ENCODE results near the gene SPON1. TPM values are rescaled to one million over a fixed set of nuclear protein-coding genes. Genes with fewer than 3 reads are reported as not detected.

SPON1 gene
- total RNA-seq, 1 experiment from 2014 or later: 0.20 TPM

- Histone ChIP-seq H3K56ac (ENCODE audit: insufficient read length, low read depth, low read length) (no peak overlapping the region), H4K8ac (replicated peaks; ENCODE audit: insufficient read length, low read depth, low read length) (no peak overlapping the region), H3K27ac (ENCODE audit: insufficient read length, low read depth, low read length) (no peak overlapping the region), H2AK5ac (ENCODE audit: insufficient read length, low read length) (no peak overlapping the region), H4K20me1 (ENCODE audit: control insufficient read depth, insufficient read depth, insufficient read length) (no peaks in the 10 kb centered on the region), H2BK120ac (ENCODE audit: low read depth, low read length, poor library complexity, severe bottlenecking) (no peak overlapping the region), H3K9ac (ENCODE audit: extremely low read depth, insufficient read length, low read length) (no peak overlapping the region), H2BK15ac (ENCODE audit: low read depth, low read length) (no peak overlapping the region), H3K14ac (ENCODE audit: insufficient read depth, low read length) (no peak overlapping the region), H3T11ph (ENCODE audit: low read length) (no peak overlapping the region), H3K9me3 (ENCODE audit: control insufficient read depth, low read depth, low read length) (no peaks in the 10 kb centered on the region), H3K18ac (ENCODE audit: insufficient read length, low read depth, low read length) (no peak overlapping the region), H3K27me3 (ENCODE audit: insufficient read depth, low read length) (no peaks in the 10 kb centered on the region), H3K4me2 (ENCODE audit: insufficient read depth, insufficient read length, low read length) (no peak overlapping the region), H2BK5ac (ENCODE audit: insufficient read length, low read length) (no peak overlapping the region), H2BK20ac (ENCODE audit: low read depth, low read length, poor library complexity, severe bottlenecking) (no peak overlapping the region), H3K4me1 (ENCODE audit: insufficient read depth, low read length) (no peaks in the 10 kb centered on the region; the same call in 1 of the 2 replicates), H3K23me2 (ENCODE audit: insufficient read length, low read depth, low read length, poor library complexity, severe bottlenecking) (no peaks in the 10 kb centered on the region), H3K4ac (ENCODE audit: low read depth, low read length) (no peak overlapping the region), H3K79me1 (ENCODE audit: insufficient read depth, low read depth, low read length, poor library complexity, severe bottlenecking) (no peaks in the 10 kb centered on the region), H2BK12ac (ENCODE audit: insufficient read length, low read depth, low read length) (no peak overlapping the region), H2AFZ (ENCODE audit: low read length) (no peak overlapping the region), H3K23ac (ENCODE audit: insufficient read length, low read depth, low read length) (no peak overlapping the region), H4K5ac (ENCODE audit: insufficient read length, low read depth, low read length) (no peak overlapping the region), H3K79me2 (ENCODE audit: insufficient read depth, low read length) (no peaks in the 10 kb centered on the region), H4K91ac (ENCODE audit: insufficient read length, low read depth, low read length) (no peak overlapping the region)
- Mint-ChIP-seq H3K9me3 (peaks cover 13 to 21% of the 10 kb centered on the region in 2 experiments), H3K36me3 (ENCODE audit: insufficient read depth in 1 of 3, low read depth in 3 of 3) (peaks cover 5 to 20% (median 6%) of the 10 kb centered on the region in 3 experiments), H3K27me3 (ENCODE audit: low read depth) (no peaks in the 10 kb centered on the region), H3K4me3 (no peak overlapping the region), H3K4me1 (peaks cover 0 to 3% of the 10 kb centered on the region in 2 experiments; a peak in 2 of 4 replicates), H3K27ac (no peak overlapping the region; a peak in 1 of 7 replicates)
- no peak for DNase-seq
- TF ChIP-seq CTCF (conservative IDR thresholded peaks at IDR 0.05): no peak
- no CpG with 5 or more reads among the region's 1 CpG for WGBS (ENCODE audit: extremely low coverage, insufficient read length, low lambda C conversion rate)
These were observed 20.1 kb upstream of the SPON1 start for GRCh38 chr11:13942378-13942777.

All from H9 (cell line).